ENCODE results near the gene SLC9A1.
"Not testable (repeated sequence)": the region's sequence is repeated elsewhere in the genome, so short reads cannot be mapped to it uniquely, and the experiment has no call there.

The SLC9A1 gene

DNA sequence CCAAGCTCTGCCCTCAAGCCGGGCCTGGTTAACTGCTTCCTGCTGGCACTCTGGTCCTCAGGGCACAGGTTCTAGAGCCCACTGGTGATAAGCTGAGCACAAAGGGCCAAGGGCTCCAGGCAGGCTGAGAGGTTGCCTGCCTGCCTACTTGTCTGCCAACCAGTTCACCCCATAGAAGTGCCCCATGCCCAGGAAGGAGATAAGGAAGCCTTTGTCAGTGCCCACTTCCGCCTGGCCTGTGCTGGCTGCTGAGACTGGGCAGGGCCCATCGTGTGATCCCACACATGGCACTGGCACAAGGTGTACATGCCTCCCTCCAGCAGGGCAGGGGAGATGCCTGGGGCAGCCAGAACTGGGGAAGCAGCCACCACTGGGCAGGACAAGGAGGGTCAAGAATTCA lies 24.1 kb downstream of the SLC9A1 start:
- no peak for DNase-seq

DNA sequence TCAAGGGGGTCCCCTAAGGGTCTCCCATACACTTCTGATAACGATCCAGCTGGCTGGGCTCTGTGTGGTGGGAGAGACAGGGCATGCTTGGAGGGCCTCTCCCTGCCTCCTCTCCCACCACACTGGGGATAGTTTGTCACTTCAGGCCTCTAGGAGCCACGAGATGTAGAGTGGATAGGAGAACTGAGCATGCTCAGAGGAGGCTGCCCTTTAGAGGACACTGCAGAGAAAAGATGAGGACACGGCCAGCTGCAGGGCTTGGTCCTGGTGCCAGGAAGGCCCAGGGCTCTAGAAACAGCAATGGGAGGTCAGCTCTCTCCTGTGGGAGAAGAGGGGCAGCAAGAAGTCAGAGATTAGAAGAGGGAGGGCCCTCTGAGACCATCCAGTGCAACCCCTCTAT lies 25.7 kb downstream of the SLC9A1 start:
- DNase-seq = no peak

DNA sequence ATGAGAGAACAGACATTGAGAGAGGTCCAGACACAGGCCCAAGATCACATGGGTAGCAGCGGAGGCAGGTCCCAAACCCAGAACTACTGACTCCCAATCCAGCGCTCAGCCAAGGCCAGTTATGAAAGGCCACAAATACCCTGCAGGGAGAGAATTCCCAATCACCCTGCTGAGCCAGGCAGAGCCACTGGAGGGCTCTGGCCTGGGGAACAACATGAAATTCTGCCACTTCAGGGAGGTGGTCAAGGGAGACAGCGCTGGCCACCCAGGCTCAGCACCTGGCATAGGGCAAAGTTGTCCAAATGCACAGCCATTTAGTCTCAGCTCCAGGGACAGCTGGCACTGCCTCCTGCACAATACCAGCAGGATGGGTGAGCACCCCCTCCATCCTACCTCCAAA lies 27.5 kb downstream of the SLC9A1 start:
- no peak for DNase-seq

DNA sequence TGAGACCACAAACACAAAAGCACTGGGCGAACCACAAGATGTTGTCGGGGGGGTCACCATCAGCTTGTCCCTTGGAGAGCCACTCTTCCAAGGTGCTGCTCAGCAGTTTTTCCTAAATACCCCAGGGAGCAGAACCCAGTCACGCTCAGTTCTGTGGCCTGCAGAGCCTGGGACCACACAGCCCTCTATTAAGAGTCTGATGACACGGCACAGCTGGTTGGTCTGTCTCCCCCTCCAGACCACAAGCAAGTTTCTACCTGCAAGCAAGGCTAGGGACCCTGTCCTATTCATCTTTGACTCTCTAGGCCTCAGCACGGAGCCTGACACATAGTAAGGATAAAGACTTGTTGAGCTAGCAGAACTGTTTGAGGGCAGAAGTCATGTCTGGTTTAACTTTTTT lies 28.5 kb downstream of the SLC9A1 start:
- DNase-seq = no peak

DNA sequence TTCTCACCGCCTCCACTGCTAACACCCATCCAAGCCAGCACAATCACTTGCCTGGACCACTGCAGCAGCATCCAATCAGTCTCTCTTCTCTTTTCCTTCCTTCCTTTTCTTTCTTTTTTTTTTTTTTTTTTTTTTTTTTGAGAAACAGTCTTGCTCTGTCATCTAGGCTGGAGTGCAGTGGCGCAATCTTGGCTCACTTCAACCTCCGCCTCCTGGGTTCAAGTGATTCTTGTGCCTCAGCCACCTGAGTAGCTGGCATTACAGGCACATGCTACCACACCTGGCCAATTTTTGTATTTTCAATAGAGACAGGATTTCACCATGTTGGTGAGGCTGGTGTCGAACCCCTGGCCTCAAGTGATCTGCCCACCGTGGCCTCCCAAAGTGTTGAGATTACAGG lies 29.8 kb downstream of the SLC9A1 start:
- DNase-seq = not testable (repeated sequence)

DNA sequence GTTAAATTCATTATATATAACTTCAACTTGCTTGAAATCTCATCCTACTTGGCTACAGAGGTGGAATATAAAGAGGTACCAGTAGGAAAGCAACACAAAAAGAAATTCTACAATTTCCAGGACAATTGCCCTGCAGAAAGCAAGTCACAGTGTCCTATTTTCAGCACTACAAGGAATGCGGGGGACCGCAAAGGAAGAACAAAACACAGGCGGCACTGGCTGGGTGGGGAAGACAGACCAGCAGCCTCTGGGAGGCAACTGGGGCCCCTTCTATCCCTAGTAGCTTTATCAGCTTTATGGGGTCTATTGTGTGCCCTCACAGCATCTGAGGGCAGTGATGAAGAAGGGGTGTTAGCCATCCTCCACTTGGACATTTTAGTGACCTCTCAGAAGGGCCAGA lies 30.5 kb downstream of the SLC9A1 start:
- DNase-seq = no peak

DNA sequence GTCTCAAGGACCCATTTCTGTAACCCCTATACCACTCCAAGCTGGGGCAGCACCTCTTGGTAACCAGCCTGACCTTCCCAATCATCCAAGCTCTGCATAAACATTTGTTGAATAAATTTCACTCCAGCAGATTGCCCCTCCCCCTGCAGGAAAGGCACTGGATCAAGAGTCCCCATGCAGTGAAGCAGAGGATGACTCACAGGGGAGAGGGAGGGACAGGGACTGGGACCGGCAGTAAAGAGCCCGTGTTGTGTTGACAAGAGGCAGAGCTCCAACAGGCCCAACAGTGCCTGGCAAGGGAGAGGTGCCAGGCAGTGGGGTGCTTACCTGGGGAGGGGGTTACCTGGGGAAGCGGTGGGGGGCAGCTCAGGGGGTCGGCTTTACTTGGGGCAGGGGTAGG lies 32.3 kb downstream of the SLC9A1 start:
- DNase-seq = peak in 1 of 2 donors; percentile 25

DNA sequence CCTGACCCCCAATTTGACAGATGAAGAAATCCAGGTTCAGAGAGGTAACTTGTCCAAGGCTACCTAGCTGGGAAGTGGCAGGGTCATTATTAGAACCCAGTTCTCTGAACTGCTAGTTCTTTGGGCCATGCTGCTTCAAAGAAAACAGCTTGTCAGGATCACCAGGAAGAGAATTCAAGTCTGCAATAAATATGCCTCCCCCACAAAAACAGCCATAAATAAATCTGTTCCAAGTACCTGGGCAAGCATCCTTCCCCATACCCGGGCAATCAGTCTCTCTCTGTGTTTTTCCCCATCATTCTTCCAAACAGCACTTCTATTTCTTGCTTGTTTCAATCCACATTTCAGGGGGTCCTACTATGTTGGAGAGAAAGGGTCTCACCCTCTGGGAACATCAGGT lies 34.1 kb downstream of the SLC9A1 start:
- no peak for DNase-seq

DNA sequence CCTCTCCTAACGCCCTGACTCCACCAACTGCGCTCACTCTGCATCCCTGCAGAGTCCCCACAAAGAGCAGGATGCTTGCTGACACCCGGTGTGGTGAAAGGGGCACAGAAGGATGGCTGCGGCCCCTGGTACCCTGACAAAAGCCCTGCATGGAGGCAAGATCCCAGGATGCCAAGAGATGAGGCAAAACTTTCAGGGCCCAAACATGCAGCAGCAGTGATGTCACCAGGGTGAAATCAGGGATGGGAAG lies 36.6 kb downstream of the SLC9A1 start:
- DNase-seq = no peak

DNA sequence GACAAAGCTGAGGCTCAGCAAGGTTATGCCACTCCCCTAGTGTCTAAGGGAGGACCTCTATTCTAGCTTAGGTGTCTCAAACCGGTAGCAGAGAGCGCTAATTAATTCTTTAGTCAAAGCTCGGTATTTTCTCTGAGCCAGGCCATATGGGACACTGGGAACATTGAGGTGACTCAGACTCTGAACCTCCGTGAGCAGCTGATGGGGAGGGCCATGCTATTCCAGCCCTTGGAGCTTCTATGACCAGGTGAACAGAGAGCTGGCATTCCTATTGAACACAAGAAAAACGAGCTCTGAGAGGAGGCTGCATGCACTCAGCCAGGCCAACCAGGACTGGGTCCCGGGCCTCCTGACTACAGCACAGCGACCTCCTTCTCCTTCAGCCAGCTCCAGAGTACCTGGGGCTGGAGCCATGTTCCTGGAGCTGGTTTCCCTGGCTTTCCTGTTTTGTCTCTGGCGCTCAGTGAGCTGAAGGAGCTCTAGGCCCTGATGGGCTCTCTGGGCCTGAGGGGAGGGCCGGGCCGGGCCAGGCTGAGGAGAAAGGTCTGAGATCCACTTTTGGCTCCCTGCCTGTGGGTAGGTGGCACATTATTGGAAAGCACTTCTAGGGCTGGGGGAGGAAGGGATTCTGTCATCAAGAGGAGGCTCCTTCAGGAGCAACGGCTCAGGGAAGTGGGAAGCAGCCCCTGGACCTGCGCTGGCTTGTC lies 37.0 kb downstream of the SLC9A1 start:
- no peak for DNase-seq

DNA sequence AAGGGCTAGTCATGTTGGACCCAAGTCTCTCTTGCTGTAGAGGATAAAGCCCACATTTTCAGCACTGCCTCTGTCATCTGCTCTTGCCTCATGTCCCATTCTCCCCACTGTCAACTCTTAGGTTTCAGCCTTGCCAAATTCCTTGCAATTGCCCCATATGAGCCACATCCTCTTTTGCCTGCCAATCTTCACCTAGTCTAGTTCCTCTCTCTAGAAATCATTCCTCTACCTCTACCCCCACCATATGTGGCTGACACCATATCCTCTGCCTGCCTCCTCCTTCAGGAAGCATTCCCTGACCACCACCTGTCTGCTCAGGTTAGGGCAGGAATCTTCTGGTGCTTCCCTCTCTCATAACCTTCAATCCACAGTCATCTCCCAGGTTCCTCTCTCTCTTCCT lies 38.2 kb downstream of the SLC9A1 start:
- DNase-seq = peak; percentile 28 to 57

DNA sequence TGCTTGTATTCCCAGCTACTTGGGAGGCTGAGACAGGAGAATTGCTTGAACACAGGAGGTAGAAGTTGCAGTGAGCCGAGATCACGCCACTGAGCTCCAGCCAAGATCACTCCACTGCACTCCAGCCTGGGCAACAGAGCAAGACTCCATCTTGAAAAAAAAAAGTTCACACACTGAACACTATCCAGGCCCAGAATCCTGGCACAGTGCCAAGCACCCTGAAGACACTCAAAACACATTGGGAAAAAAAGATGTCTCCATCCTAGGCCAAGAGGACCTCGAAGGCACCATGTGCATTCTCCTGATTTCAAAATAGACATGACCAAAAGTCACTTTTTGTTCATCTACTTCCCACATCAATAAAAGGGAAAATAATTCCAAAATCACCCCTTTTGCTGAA lies 38.7 kb downstream of the SLC9A1 start:
- DNase-seq = no peak

DNA sequence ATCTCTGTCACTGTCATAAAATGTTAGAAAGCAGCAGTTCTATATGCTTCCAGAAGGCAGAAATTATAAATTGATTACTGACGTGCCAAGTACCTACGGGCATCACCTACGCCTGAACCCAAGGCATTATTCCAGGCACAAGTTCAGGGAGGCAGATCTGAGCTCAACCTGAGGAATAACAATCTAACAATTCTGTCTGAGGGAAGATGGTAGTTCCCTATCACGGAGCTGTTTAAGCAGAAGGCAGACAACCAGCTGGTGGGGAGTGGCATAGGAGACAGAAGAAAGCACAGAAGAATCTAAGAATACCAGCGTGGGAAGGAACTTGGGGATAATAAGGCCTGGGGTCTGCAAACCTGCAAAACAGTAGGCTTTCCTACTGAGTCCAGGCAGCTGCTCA lies 40.4 kb downstream of the SLC9A1 start:
- no peak for DNase-seq

DNA sequence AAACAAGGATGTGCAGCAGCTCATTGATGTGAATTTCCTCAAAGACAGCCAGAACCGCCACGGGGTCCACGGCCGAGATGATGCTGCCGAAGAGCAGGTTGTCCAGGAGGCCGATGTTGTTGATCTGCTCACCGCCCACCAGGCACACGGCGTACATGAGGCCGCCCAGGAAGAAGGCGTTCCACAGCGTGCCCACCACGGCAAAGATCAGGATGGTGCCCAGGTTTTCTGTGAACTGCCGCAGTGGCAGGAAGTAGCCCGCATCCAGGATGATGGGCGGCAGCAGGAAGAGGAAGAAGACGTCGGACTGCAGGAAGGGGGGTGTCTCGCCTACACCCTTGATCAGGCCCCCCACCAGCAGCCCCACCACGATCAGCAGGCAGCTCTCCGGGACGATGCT lies 41.1 kb downstream of the SLC9A1 start:
- DNase-seq = no peak

DNA sequence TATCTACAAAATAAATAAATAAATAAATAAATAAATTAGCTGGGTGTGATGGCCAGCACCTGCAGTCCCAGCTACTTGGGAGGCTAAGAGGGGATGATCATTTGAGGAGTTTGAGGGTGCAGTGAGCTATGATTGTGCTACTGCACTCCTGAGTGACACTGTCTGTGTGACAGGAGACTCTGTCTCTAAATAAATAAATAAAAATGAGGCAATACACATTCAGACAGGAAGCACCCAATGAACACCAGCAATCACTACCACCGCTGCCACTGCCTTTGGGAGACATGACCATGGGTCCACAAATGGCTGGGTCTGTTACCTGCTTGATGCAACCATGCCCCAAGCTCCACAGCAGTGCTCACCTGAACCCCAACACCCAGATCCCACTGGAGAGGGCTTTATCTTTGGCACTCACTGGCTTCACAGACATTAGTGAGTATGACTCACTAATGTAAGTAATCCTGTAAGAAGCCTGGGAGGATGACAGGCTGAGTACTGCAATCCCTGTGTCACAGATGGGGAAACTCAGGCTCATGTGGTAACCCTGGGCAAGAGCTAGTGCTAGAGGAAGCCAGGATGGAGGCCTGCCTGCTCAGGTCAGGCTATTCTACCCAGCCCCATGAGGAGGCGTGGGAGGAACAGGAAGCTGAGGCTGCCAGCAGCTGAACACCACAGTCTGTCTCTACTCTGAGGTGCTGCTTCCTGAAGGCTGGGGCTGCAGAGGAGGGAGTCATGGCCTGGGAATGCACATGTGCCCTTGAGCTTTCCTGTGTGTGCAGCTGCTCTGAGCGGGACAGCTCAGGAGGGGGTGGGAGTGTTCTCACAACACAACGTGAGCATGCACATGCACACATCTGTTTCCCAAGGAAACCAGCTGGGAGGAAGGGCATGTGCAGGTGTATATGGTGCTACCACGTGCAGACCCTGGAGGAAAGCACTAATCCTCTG lies 43.0 kb downstream of the SLC9A1 start:
- DNase-seq = peak; percentile 74 to 81

DNA sequence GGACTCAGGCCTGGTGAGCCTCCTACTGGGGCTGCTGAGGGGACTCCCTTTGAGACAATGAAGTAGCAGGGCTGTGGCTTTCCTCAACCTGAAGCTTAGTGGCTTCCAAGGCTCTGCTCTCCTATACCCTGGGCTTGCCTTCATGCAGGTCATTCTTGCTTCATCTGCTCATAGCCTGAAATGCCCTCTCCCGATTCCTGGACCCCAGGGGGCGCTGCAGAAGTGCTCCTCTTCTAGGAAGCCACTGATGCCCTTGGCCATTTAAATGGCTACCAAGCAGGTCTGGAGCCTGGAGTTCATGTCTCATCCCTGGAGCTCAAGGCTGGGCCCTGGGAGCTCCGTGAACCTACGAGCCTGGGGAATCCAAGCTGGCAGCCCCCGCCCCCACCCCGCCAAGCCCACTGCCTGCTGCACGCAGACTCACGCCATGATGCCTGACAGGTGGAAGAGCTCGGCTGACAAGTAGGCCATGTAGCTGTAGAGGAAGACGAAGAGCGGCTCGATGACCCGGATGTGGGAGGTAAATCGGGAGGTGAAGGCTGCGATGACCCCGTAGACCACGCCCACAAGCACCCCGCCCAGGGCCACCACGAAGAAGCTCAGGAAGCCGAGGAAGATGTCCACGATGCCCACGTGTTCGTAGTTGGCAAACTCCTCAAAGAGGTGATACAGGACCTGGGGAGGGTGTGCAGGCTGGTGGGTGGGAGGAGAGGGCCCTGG lies 45.7 kb downstream of the SLC9A1 start:
- DNase-seq = peak in 1 of 2 donors; percentile 18

DNA sequence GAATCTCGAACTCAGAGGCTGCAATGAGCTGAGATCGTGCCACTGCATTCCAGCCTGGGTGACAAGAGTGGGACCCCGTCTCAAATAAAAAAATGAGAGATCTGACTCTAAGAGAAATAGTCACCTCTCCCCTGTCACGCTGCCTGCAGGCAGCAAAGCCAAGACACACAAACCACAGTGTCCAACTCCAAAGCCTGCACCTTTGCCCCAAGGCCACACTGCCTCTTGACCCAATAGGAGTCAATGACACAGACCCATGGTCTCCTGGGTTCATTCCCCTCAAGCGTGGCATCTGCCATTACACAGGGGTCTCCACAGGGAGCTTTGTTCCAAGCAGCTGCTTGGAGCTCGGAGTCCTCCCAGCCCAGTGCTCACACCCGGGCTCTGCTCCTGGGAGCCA lies 46.3 kb downstream of the SLC9A1 start:
- no peak for DNase-seq

DNA sequence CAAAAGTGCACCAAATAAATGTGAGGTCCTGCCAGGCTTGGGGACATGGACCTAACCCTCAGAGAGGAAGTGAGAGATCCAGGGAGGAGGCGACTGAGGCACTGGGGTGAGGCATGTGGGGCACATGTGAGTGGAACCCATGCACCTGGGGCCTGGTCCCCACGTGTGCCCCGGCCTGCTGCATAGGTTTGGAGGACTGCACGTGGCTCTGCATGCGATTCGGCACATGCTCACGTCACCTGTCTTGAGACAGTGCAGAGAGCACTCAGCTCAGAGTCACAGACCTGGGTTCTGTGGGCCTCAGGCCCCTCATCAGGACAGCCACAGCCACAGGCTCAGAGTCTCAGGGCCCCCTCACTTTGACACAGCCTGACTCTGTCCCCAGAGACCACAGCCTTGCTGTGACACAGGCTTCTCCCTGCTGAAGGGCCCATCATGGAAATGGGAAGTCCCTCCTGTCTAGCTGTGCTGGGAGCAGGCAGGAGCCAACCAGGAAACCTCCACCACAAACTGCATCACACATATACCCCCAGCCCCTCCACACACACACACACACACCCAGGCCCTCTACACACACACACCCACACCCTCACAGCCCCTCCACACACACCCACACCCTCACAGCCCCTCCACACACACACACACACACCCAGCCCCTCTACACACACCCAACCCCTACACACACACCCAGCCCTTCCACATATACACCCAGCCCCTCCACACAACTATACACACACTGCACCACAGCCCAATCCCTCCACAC lies 48.2 kb downstream of the SLC9A1 start:
- DNase-seq = peak in 1 of 2 donors; percentile 21

DNA sequence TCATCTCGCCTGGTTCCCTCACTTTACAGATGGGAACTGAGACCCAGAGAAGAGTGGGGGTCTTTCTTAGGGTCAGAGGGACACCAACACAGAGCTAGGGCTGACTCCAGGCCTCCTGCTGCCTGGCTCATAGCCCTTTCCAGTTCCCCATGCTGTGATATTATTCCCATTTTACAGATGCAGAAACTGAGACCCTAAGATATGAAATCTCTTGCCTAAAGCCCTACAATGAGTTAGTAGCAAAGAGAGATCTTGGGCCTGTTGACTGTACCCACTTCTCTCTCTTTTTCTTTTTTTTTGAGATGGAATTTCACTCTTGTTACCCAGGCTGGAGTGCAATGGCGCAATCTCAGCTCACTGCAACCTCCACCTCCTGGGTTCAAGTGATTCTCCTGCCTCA lies 49.9 kb downstream of the SLC9A1 start:
- DNase-seq = no peak

DNA sequence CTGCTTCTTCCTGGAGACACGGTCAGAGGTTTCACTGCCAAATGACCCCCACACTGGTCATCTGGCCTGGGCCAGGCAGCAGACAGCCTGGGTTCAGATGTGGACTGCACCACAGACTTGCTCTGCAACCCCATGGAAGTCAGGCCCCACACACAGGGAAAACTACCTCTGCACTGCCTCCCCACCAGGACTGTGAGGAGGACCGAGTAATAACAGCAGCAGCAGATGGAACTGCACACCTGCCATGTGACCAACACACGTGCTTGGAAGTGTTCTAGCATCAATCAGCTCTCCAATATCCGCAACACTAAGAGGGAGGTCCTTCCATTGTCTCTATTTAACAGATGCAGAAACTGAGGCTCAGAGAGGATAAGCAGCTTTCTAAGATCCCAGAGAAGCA lies 51.4 kb downstream of the SLC9A1 start:
- no peak for DNase-seq

DNA sequence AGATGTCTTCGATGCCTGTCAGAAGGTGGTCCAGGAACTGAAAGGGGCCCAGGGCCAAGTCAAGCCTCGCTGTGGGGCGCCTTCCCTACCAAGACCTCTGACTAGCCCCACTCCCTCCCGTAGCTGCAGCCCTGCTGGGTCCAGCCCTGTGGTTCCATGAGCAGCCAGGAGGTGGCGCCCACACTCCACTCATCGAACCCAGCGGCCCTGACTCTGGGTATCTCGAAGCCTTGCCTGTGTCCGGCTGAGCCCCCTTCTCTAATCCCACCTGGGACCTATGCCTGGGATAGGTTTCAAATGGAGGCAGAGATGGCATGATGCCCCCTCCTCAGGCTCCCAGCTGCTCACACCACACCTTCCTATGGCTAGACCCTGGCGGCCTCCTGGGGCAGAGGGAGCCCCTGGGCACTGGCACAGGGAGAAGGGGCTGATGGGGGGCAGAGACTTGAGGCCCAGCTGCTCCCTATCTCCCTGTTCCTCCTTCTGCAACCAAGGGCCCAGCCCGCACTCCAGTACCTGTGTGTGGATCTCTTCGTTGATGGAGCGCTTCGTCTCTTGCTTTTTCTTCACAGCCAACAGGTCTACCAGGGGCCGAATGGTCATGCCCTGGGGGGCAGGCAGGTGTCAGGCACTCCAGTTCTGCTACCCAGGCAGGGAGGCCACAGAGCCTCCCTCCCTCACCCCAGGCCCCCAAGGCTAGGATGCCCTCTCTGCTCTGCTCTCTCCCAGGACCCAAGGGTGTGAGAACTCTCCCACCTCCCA lies 52.0 kb downstream of the SLC9A1 start:
- peak; percentile 73 to 81 for DNase-seq

DNA sequence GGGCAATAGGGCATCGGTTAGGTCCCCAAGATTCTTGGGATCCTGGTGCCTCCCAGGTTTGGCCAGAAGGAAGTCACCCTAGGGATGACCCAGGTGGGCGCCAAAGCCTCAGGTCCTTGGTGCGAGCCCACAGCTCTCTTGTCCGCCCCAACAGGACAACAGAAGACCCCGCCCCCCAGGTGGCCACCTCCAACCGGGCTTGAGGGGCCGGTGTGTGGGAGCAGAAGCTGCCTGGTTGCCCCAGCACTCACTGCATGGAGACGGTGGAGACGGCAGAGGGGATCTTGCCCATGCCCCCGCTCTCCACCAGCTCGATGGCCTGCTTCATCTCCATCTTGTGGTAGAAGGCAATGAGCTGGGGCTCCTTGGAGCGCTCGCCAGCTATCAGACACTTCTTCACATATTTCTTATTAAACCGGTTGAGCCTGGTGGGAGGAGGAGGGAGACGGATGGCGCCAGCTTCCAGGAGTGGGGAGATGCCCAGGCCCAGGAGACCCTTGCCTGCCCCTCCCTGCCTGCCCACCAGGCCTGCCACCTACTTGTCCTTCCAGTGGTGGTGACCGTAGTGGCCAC lies 52.7 kb downstream of the SLC9A1 start:
- DNase-seq = no peak

Measured in CD4-positive, alpha-beta T cell treated with Interferon alpha-2 for 1 hour (primary cell).